Skin epidermis (tissue), 12 donors: Measurements from ENCODE around the gene ZBTB7B.
A peak's percentile ranks its signal among the peaks of the same experiment; 100 is the strongest.

Experiments
- H3K27ac ChIP-seq, 21 experiments: fragments of 200-600 bp; sonication (generic) in 11 of 21; one replicate each; pipeline ENCODE4 v1.5.0; 2020; ENCODE audit warnings: mild to moderate bottlenecking in 3 of 21, inconsistent platforms in 2 of 21, moderate library complexity in 2 of 21
- H3K4me3 ChIP-seq, 7 experiments: fragments of 200-600 bp; sonication (generic) in 2 of 7; one replicate each; pipeline ENCODE4 v1.5.0; 2020; ENCODE audit warnings: inconsistent platforms in 2 of 7, mild to moderate bottlenecking in 2 of 7, moderate library complexity in 1 of 7

Gene ZBTB7B

GRCh38 chr1:155011004-155011416 lies 8.4 kb downstream of the ZBTB7B start:
- Histone ChIP-seq H3K4me3 (peak overlapping the region in 5 of 7 experiments; percentile 37 to 57 (median 41)), H3K27ac (peak overlapping the region in 20 of 21 experiments; percentile 79 to 99 (median 96))

- peak overlapping the region in 3 of 7 experiments; percentile 39 to 57 (median 49) for H3K4me3 ChIP-seq
- H3K27ac ChIP-seq: peak overlapping the region in 20 of 21 experiments; percentile 79 to 99 (median 96)
These were observed 8.9 kb downstream of the ZBTB7B start for GRCh38 chr1:155011437-155012025.

GRCh38 chr1:155012026-155012546 lies 9.5 kb downstream of the ZBTB7B start:
- Histone ChIP-seq H3K4me3 (peak overlapping the region in 1 of 7 experiments; percentile 57), H3K27ac (peak overlapping the region in 20 of 21 experiments; percentile 76 to 99 (median 96))

GRCh38 chr1:155012776-155013602 lies 10.4 kb downstream of the ZBTB7B start:
- peak overlapping the region in 20 of 21 experiments; percentile 35 to 99 (median 96) for H3K27ac ChIP-seq
- peak overlapping the region in 1 of 7 experiments; percentile 57 for H3K4me3 ChIP-seq

- Histone ChIP-seq H3K27ac (peak overlapping the region in 20 of 21 experiments; percentile 35 to 99 (median 96)), H3K4me3 (no peak overlapping the region)
These were observed 11.0 kb downstream of the ZBTB7B start for GRCh38 chr1:155013632-155014031.

- Histone ChIP-seq H3K27ac (peak overlapping the region in 16 of 21 experiments; percentile 22 to 99 (median 88)), H3K4me3 (no peak overlapping the region)
These were observed 12.3 kb downstream of the ZBTB7B start for GRCh38 chr1:155014709-155015508.

GRCh38 chr1:155015527-155016230 lies 13.1 kb downstream of the ZBTB7B start:
- peak overlapping the region in 19 of 21 experiments; percentile 37 to 99 (median 84) for H3K27ac ChIP-seq

GRCh38 chr1:155016231-155016831 lies 13.7 kb downstream of the ZBTB7B start:
- H3K4me3 ChIP-seq: no peak overlapping the region
- H3K27ac ChIP-seq: peak overlapping the region in 20 of 21 experiments; percentile 57 to 99 (median 84)

More at GRCh38 chr1:155015527-155016230, 13.1 kb downstream of the ZBTB7B start:
- H3K4me3 ChIP-seq: no peak overlapping the region

GRCh38 chr1:155017041-155017945 lies 14.7 kb downstream of the ZBTB7B start:
- peak overlapping the region; percentile 8 to 32 (median 20) for H3K4me3 ChIP-seq
- H3K27ac ChIP-seq: peak overlapping the region in 20 of 21 experiments; percentile 57 to 99 (median 84)

- H3K27ac ChIP-seq: peak overlapping the region in 19 of 21 experiments; percentile 57 to 99 (median 84)
- H3K4me3 ChIP-seq: peak overlapping the region in 5 of 7 experiments; percentile 8 to 32 (median 18)
These were observed 15.3 kb downstream of the ZBTB7B start for GRCh38 chr1:155017946-155018316.

- no peak overlapping the region for H3K4me3 ChIP-seq
- peak overlapping the region in 16 of 21 experiments; percentile 6 to 99 (median 84) for H3K27ac ChIP-seq
These were observed 16.2 kb downstream of the ZBTB7B start for GRCh38 chr1:155018617-155019348.

- H3K4me3 ChIP-seq: no peak overlapping the region
- peak overlapping the region in 14 of 21 experiments; percentile 1 to 99 (median 83) for H3K27ac ChIP-seq
These were observed 17.0 kb downstream of the ZBTB7B start for GRCh38 chr1:155019377-155020245.

GRCh38 chr1:155022136-155022926 lies 19.7 kb downstream of the ZBTB7B start:
- Histone ChIP-seq H3K4me3 (no peak overlapping the region), H3K27ac (no peak overlapping the region)

- no peak overlapping the region for H3K27ac ChIP-seq
- H3K4me3 ChIP-seq: no peak overlapping the region
These were observed 20.3 kb downstream of the ZBTB7B start for GRCh38 chr1:155022927-155023236.

- no peak overlapping the region for H3K4me3 ChIP-seq
- no peak overlapping the region for H3K27ac ChIP-seq
These were observed 21.0 kb downstream of the ZBTB7B start for GRCh38 chr1:155023627-155024026.
